ENCODE measurements around the gene VAC14.

DNA sequence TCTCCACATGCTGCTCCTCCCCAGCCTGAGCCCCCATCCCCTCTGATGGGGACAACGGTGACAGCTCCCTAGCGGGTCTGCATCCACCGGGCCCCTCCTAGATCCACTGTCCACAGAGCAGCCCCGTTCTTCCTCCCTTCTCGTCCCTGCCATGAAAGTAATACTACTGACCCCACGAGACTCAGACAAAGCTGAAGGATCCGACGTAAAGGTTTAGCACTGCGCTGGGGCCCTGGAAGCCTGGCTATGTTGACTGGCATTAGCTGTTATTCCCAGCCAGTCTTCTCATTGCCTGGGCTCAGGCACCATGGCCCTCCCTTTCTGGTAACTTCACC lies 30.7 kb downstream of the VAC14 start:
- no peak for TF ChIP-seq CTCF (IDR thresholded peaks at IDR 0.05)
- TF ChIP-seq POLR2A (IDR thresholded peaks at IDR 0.05): no peak

All from lower leg skin (tissue), 3 donors.